Measurements from ENCODE around the gene ADARB1.

ADARB1 gene

DNA sequence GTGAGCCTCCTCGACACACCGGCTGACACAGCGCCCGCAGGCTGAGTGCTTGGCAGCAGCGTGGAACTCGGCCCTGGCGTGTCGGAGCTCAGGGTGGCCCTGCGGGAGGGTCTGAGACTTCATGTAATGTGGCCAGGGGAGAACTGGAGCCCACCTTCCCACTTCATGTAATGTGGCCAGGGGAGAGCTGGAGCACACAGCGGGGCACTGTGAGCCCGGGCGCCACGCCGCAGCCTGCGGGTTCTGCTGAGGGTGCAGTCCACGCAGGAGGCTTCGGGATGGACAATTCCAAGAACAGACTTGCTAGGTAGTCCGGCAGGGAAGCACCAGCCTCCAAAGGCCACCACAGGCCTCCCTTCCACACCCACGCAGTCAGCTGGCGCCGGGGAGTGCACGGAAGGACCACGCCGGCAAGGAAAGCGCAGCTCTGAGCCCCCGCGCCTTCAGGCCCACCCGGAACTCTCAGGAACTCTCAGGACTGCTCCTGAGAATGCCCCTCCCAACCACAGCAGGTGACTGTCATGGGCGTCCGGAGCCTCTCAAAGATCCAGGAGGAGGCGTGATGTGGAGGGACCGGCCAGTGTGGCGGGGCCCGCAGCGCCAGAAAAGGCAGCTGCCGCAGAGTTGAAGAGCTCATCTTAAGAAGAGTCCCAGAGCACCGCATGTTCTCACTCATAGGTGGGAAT is 19.3 kb upstream of the ADARB1 start:
- DNase-seq (ENCODE audit: low read depth, low spot score): no peak

DNA sequence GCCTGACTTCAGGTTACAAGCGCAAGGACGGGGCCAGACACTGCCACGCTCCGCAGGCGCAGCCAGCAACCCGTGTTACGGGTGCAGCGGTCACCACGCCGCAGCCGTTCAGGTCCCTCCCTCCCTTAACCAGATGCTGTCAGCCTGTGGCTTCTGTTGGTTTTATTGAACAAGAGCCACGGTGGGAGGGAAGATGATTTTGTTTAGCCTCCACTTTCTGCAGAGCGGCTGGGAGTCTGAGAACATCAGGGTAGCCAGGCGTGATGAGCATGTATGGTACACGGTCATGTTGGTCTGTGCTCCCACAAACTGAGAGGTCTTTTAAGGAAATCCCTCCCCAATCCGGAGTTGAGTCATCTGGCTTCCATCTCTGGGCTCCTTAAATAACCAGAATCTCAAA is 18.5 kb upstream of the ADARB1 start:
- DNase-seq (ENCODE audit: low read depth, low spot score): peak; percentile 19

DNA sequence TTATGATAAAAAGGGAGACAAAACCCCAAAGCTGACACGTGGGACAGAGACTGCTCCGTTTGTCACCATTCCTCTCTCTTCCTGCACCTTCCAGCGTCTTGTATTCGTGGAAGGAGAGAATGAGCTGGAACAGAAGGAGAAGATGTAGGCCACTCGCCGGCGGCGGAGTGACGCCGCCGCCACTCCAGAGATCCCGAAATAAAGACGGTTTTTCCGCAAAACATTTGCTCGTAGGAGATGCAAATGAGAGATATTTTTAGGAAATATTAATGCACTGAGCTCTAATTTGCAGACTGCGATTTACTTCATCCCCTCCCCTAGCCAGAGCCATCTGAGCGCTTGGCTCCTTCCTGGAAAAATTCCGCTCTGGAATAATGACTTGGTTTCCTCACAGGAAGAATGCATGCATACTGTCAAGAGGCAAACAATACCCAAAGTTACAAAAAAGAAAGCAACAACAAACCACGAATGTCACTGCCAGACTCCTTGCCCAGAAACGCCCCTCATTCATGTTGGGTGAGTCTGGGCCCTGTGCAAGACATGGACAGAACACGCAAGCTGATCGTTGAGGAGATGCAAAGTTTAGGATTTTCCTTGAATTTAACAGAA is 18.0 kb upstream of the ADARB1 start:
- no peak for DNase-seq (ENCODE audit: low read depth, low spot score)

DNA sequence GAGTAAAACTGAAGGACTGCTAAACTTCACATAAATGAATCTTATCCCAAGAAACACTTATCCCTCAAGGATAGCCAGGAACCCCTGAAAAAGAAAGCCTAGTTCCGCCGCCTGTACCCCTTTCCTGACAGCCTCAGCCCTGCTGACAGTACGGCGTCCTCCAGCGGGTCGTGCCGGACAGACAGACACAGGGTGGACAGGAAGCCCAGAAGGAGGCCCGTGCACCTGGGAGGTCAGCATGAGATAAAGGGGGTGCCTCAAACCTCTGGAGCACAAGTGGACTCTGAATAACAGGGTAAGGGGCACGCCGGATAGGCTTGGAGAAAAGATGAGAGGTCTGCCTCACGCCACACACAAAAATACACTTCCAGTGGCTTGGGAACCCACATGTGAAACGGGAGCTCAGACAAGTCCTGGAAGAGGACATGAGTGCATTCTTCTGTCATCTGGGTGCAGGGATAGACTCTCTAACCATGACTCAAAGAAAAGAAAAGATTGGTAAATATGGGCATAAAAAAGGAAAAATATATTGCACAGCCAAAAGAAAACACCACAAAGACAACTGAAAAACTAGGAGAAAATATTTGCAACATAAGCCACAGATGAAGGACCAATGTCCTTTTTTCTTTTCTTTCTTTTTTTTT is 17.3 kb upstream of the ADARB1 start:
- DNase-seq (ENCODE audit: low read depth, low spot score): no peak

DNA sequence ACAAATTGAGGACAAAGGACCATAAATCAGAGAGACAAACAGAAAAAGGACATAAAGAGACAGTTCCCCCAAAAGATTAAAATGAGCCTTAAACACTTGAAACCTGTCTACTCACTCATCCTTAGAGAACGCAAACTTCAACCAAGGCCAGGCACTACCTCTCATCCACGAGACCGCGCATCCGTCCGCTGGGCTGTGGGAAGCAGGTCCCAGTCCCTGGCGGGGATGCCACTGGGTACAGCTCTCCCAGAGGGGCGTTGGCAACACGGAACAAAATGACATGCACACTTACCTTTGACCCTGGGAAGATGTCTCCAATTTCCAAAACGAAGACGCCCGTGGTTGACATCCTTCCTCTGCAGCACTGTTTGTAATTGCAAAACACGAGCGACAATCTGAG is 16.5 kb upstream of the ADARB1 start:
- DNase-seq (ENCODE audit: low read depth, low spot score): no peak

DNA sequence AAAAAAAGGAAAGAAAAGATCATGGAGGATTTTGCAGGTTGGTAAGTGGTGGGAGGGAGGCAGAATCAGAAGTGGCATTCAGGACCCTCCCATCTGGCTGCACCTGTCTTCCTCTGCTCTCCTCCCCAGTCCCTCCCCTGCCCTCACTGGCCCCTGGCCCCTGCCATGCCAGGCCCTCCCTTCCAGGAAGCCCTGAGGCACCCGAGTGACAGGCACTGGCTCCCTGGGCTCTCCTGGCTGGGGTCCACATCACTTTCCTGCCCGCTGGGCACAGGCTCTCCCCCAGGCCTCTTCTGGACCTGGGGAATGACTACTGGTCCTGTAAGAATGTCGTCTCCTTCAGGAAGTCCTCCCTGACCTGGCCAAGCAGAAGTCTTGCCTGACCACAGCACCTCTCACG is 15.3 kb upstream of the ADARB1 start:
- no peak for DNase-seq (ENCODE audit: low read depth, low spot score)

DNA sequence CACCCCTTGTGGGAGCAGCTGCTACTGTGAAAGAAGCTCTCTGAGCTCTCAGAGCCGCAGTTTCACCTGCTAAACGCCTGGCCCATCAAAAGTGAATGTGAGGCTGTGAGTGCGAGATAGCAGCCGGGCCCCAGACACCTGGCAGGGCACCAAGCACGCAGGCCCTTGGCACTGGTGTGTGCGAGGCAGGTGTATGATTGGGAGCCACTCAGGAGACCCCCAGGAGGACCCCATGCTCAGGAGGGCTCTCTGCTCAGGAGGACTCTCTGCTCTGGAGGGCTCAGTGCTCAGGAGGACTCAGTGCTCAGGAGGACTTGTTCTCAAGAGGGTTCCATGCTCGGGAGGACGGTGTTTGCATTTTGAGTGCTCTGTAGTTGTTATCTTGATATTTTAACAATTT is 14.3 kb upstream of the ADARB1 start:
- no peak for DNase-seq (ENCODE audit: low read depth, low spot score)

DNA sequence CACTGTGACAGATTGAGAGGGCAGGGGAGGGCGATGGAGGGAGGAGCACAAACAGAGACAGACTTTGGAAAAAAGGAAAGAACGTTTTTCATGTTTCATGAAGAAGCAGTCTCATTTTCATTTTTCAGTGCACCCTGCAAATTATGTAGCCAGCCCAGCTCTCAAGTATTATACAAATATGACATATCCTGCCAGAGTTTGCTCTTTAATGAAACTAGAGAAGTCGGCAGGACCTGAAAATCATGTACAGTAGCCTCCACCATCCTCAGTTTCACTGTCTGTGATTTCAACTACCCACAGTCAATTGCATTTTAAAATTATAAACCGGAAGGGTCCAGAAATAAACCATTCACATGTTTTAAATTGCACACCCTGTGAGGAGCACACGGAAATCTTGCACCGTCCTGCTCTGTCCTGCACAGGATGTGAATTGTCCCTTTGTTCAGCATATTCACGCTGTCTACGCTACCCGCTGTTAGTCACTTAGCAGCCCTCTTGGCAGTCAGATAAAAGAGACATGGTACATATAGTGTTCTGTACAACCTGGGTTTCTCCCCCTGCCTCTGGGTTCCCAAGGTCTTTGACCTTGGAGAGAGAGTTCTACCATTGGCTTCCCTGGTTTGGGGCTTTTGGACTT is 13.6 kb upstream of the ADARB1 start:
- DNase-seq (ENCODE audit: low read depth, low spot score): no peak

DNA sequence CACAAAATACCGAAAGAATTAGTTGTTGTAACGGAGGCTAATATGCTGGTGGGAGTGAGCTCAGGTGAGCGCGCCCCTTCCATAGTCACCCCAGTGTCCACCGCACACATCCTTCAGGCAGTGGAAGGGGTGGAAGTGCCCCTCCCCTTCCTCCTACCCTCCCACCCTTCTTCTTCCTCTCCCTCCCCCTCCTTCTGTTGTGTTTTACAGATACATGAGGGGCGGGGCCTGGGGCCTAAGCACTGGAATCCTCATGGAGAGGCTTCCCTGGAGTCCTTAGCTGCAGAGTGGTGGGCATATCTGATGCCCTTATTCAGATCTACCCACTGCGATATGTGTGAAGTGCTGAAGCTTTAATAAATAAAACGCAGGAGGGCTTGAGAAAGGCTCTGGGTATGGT is 10.3 kb upstream of the ADARB1 start:
- no peak for DNase-seq (ENCODE audit: low read depth, low spot score)

DNA sequence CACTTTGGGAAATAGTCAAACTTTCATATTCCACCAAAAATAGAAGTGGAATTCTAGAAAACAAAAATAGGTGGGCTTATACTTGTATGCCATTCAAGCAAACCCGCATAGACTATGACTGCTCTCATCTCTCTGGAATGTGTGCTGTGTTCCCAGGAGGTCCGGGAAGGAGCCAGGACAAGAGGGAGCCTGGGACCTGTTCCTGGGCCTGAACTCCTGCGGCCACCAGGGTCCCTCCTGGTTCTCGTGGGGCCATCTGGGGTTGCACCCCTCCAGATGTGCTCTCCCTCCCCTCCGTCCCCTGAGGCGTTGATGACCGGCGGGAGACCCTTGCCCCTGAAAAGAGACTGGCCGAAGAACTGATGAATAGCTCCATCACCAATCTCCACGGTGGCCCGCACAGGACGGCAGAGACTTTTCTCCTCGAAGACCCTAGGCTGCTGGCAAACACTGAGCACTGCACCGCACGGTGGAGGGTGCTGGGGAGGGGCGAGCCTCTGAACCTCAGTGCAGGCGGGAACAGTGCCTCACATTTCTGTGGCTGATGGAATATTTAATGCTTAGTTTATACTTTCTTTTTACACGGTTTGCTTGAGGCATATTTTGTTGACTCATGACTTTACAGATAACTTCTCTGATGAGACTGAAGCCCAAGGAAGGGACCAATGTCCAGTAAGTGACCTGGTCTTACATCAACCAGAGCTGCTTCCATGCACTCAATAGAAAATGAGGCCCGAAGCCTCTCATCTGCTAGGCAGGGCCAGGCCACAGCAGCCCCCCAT is 9.6 kb upstream of the ADARB1 start:
- DNase-seq (ENCODE audit: low read depth, low spot score): peak; percentile 72

DNA sequence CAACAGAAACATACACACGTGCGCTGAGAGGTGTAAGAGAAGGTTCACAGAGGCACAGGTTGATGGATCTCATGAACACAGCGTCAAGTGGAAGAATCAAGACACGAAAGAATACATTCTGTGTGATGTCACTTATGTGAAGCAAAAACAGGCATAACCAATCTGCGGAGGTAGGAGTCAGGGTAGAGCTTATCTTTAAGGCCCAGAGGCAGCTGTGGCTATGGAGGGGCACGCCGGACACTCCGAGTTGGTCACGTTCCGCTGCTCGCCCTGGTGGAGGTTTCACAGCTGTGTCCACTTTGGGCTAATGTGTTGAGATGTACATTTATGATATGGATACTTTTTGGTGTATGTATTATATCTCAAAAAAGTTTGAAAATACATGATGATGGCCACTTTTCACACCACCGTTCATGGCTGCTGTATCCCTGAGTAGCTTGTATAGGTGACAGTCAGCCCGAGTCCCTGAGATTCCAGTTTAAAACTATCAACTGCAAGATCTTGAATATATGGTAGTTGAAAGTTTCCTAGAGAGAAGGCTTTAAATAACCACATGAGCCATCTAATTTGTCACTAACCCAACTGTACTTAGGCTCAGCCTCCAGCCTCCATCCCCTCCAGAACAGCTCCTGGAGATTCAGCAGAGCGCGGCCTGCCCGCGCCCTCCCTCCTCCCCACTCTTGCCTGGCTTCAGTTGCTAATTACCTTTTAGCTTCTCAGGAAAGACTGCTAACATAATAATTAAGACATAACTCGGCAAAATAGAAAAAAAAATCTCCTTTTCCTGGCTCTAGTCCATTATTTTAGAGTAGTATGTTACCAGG is 6.7 kb upstream of the ADARB1 start:
- no peak for DNase-seq (ENCODE audit: low read depth, low spot score)

DNA sequence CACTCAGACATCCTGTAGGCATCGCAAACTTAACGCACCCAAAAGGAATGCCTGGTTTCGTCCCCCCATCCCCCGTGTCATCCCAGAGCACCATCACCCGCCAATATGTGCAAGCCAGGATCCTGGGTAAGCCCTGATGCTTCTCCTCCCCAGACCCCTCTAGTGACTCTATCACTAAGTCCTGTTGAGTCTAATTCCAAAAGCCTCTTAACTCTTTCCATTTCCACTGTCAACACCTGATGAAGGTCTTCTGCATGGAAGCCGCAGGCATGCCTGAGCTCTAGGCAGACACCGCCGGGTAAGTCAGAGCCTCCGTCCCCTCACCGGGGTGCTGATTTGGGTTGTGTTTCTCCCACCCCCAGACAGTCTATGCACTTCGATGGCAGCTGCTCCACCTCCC is 5.3 kb upstream of the ADARB1 start:
- DNase-seq (ENCODE audit: low read depth, low spot score): no peak

DNA sequence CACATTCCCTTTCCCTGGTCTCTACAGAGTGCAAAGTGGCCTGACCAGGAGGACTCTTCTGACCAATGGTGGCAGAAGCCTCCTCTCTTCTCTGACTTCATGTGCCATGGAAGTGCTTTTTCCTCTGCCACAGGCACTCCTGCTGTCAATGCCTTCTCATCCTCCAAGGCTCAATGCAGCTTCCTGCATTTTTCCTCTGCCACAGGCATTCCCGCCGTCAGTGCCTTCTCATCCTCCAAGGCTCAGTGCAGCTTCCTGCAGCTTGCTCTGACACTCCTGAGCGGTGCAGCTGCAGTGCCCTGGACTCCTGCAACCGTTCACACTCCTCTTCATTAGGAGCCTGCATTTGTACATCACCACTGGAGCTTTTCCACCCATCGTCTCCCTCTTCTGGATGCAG is 4.7 kb upstream of the ADARB1 start:
- DNase-seq (ENCODE audit: low read depth, low spot score): no peak

DNA sequence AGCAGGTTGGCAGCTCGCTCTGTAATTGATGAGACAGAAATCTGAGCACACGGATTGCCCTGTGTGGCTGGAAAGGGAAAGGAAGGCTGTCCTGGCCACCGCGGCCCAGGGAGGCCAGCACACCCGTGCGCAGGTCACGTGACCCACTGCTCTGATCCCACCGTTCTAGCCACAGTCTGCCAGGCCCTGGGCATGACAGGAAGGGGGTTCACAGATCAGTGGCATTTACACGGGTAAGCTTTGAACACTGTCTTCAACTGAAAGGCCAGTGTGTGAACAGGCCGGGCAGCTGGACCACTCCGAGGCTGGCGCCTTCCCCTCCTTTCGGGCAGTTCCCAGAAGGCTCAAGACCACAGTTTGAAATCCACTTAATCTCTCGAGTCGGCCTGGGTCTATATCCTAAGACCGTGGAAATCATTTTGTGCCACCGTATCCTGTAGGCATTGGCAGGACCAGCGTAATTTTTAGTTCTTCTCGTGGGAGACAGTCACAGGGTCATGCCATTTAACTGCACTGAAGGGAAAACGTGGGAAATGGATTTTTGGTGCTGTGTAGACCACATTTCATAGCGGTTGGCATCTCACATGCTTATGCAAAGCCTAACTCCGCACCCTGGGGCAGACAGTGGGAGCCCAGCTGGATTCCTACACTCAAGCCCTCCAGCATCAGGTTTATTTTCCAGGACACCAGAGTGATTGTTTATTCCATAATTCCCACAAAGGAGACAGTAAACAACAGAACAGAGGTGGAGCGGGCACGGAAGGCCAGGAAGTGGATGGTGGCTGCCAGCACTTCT is 3.1 kb upstream of the ADARB1 start:
- DNase-seq (ENCODE audit: low read depth, low spot score): no peak

DNA sequence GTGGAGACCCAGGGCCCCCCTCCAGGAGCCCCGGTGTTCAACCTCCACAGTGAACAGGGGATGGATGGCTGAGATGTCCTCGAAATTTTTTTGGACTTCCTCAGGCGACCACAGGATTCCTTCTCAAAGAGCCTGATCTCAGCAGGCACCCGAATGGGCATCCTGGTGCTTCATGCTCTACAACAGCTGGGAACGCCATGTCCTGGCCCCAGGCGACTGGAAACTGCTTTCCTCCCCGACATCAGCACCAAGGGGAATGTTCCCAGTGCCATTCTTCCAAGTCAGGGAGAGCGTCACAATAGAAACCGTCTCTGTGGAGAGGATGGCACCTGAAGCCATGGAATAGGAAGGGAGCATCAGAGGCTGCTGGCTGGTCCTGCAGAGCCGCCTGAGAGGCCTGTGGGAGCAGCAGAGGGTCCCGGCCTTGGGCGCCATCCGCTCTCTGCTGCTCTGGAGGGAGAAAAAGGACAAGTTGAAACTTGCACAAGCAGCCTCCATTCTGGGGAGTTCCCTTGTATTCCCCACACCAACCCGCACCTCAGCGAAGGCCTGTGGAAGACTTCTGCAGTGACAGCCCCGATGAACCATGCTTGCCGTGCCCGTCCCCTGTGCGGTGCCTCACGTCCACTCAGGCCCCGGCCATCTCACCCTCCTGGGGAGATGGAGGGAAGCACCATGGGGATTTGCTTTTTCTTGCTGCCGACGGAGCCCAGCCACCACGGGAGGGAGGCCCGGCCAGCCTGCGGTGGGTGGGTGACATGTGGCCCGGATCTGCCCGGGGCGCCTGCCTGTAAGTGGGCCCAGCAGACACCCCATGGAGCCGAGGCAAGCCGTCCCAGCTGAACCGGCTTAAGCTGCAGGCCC is 2.3 kb upstream of the ADARB1 start:
- no peak for DNase-seq (ENCODE audit: low read depth, low spot score)

DNA sequence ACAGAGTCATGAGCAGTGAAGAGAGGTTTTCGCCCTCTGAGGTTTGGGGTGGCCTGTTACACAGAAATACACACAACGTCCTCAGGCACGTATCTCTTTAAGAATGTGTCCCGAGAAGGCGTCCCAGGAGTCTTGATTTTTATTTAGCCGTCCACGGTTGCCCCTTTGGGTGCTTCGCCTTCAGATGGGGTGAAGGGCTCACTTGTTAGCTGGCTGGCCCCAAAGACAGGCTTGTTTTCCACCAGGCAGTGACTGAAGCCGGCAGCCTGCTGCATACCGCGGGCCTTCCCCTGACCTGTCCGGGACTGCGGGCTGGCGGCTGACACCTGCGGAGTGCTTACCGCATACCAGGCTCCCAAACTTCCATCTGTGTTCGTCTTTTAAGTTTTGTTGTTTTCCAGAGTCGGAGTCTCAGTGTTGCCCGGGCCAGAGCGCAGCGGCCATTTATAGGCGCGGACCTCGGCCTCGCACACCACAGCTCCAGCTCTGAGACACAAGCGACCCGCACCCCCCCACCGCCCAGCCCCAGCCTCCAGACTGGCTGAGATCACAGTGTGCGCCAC is 1.6 kb upstream of the ADARB1 start:
- DNase-seq (ENCODE audit: low read depth, low spot score): no peak

DNA sequence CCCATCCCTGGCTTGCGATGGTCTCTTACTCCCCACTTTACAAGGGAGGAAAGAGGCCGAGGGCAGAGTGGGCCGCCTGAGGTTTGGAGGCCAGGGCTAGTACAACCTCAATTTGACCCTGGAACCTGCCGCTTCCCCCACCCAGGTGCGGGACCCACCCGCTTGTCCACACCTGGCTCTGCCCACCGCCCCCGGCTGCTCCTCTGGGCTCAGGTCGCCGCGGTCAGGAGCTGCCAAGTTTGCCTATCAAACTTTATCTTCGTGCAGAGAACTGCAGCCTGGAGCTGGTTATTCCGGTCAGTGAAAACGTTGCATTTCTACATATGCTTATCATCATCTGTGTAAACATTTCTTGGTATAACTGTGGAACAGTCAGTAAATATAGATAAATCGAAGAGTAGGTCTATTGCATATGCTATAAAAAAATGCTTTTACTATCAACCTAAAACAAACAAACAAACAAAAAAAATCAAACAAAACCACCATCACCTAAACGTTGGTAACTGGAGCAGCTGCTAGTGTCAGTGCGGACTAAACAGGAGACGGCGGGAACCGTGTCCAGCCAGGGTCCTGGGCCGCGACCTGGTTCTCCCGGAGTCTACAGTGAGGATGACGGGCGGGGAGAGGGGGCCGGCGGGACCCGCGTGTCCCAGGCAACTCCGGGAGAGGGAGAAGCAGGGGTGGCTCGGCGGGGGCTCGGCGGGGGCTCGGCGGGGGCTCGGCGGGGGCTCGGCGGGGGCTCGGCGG is 906 bp upstream of the ADARB1 start:
- DNase-seq (ENCODE audit: low read depth, low spot score): no peak
